ENCODE results near the gene IL23R.

Gene IL23R

GRCh38 chr1:67159233-67159632, 7.0 kb upstream of the IL23R start:
- H3K9me3 ChIP-seq (ENCODE audit: low read length), result no peaks in the 10 kb centered on the region
- H3K27me3 ChIP-seq (ENCODE audit: insufficient read depth, low read length), result no peaks in the 10 kb centered on the region
- no peak overlapping the region for H3K4me3 ChIP-seq (ENCODE audit: low read length)
- H3K4me1 ChIP-seq (ENCODE audit: insufficient read depth, low read length), result no peaks in the 10 kb centered on the region
- no peak overlapping the region for H2AFZ ChIP-seq (ENCODE audit: low read depth, low read length)
- H3K36me3 ChIP-seq (ENCODE audit: insufficient read depth, low read length), result no peaks in the 10 kb centered on the region

GRCh38 chr1:67162954-67163353, 3.3 kb upstream of the IL23R start:
- Histone ChIP-seq H3K36me3 (ENCODE audit: insufficient read depth, low read length) (no peaks in the 10 kb centered on the region), H3K4me3 (ENCODE audit: low read length) (no peak overlapping the region), H2AFZ (ENCODE audit: low read depth, low read length) (no peak overlapping the region), H3K27me3 (ENCODE audit: insufficient read depth, low read length) (no peaks in the 10 kb centered on the region), H3K9me3 (ENCODE audit: low read length) (no peaks in the 10 kb centered on the region), H3K4me1 (ENCODE audit: insufficient read depth, low read length) (peaks cover 6% of the 10 kb centered on the region)

- Histone ChIP-seq H3K9me3 (ENCODE audit: low read length) (no peaks in the 10 kb centered on the region), H2AFZ (ENCODE audit: low read depth, low read length) (no peak overlapping the region), H3K4me3 (ENCODE audit: low read length) (no peak overlapping the region), H3K36me3 (ENCODE audit: insufficient read depth, low read length) (no peaks in the 10 kb centered on the region), H3K4me1 (ENCODE audit: insufficient read depth, low read length) (peaks cover 6% of the 10 kb centered on the region), H3K27me3 (ENCODE audit: insufficient read depth, low read length) (no peaks in the 10 kb centered on the region)
Observed at GRCh38 chr1:67165468-67166041, 699 bp upstream of the IL23R start.

GRCh38 chr1:67169496-67169895, 3.2 kb downstream of the IL23R start:
- Histone ChIP-seq H3K27me3 (ENCODE audit: insufficient read depth, low read length) (no peaks in the 10 kb centered on the region), H2AFZ (ENCODE audit: low read depth, low read length) (no peak overlapping the region), H3K4me1 (ENCODE audit: insufficient read depth, low read length) (peaks cover 6% of the 10 kb centered on the region), H3K9me3 (ENCODE audit: low read length) (no peaks in the 10 kb centered on the region), H3K36me3 (ENCODE audit: insufficient read depth, low read length) (no peaks in the 10 kb centered on the region), H3K4me3 (ENCODE audit: low read length) (no peak overlapping the region)

GRCh38 chr1:67169932-67170331, 3.7 kb downstream of the IL23R start:
- Histone ChIP-seq H3K36me3 (ENCODE audit: insufficient read depth, low read length) (no peaks in the 10 kb centered on the region), H3K9me3 (ENCODE audit: low read length) (no peaks in the 10 kb centered on the region), H3K4me3 (ENCODE audit: low read length) (no peak overlapping the region), H3K4me1 (ENCODE audit: insufficient read depth, low read length) (peaks cover 6% of the 10 kb centered on the region), H2AFZ (ENCODE audit: low read depth, low read length) (no peak overlapping the region), H3K27me3 (ENCODE audit: insufficient read depth, low read length) (no peaks in the 10 kb centered on the region)

- H3K4me3 ChIP-seq (ENCODE audit: low read length), result no peak overlapping the region
- H3K9me3 ChIP-seq (ENCODE audit: low read length), result no peaks in the 10 kb centered on the region
- H3K4me1 ChIP-seq (ENCODE audit: insufficient read depth, low read length), result peaks cover 4% of the 10 kb centered on the region
- H3K27me3 ChIP-seq (ENCODE audit: insufficient read depth, low read length), result no peaks in the 10 kb centered on the region
- no peaks in the 10 kb centered on the region for H3K36me3 ChIP-seq (ENCODE audit: insufficient read depth, low read length)
- H2AFZ ChIP-seq (ENCODE audit: low read depth, low read length), result no peak overlapping the region
Observed at GRCh38 chr1:67170751-67171573, 4.7 kb downstream of the IL23R start.

GRCh38 chr1:67171574-67171955, 5.3 kb downstream of the IL23R start:
- Histone ChIP-seq H3K27me3 (ENCODE audit: insufficient read depth, low read length) (no peaks in the 10 kb centered on the region), H3K36me3 (ENCODE audit: insufficient read depth, low read length) (no peaks in the 10 kb centered on the region), H3K9me3 (ENCODE audit: low read length) (no peaks in the 10 kb centered on the region), H3K4me3 (ENCODE audit: low read length) (no peak overlapping the region), H2AFZ (ENCODE audit: low read depth, low read length) (no peak overlapping the region), H3K4me1 (ENCODE audit: insufficient read depth, low read length) (no peaks in the 10 kb centered on the region)

GRCh38 chr1:67171978-67172377, 5.7 kb downstream of the IL23R start:
- Histone ChIP-seq H3K27me3 (ENCODE audit: insufficient read depth, low read length) (no peaks in the 10 kb centered on the region), H3K9me3 (ENCODE audit: low read length) (no peaks in the 10 kb centered on the region), H3K4me1 (ENCODE audit: insufficient read depth, low read length) (no peaks in the 10 kb centered on the region), H2AFZ (ENCODE audit: low read depth, low read length) (no peak overlapping the region), H3K36me3 (ENCODE audit: insufficient read depth, low read length) (no peaks in the 10 kb centered on the region), H3K4me3 (ENCODE audit: low read length) (no peak overlapping the region)

- no peaks in the 10 kb centered on the region for H3K9me3 ChIP-seq (ENCODE audit: low read length)
- H3K36me3 ChIP-seq (ENCODE audit: insufficient read depth, low read length), result no peaks in the 10 kb centered on the region
- no peaks in the 10 kb centered on the region for H3K4me1 ChIP-seq (ENCODE audit: insufficient read depth, low read length)
- no peaks in the 10 kb centered on the region for H3K27me3 ChIP-seq (ENCODE audit: insufficient read depth, low read length)
- no peak overlapping the region for H2AFZ ChIP-seq (ENCODE audit: low read depth, low read length)
- no peak overlapping the region for H3K4me3 ChIP-seq (ENCODE audit: low read length)
Observed at GRCh38 chr1:67173988-67174387, 7.7 kb downstream of the IL23R start.

- H3K4me3 ChIP-seq (ENCODE audit: low read length), result no peak overlapping the region
- H3K36me3 ChIP-seq (ENCODE audit: insufficient read depth, low read length), result no peaks in the 10 kb centered on the region
- H3K4me1 ChIP-seq (ENCODE audit: insufficient read depth, low read length), result no peaks in the 10 kb centered on the region
- no peak overlapping the region for H2AFZ ChIP-seq (ENCODE audit: low read depth, low read length)
- no peaks in the 10 kb centered on the region for H3K9me3 ChIP-seq (ENCODE audit: low read length)
- H3K27me3 ChIP-seq (ENCODE audit: insufficient read depth, low read length), result no peaks in the 10 kb centered on the region
Observed at GRCh38 chr1:67174716-67175284, 8.5 kb downstream of the IL23R start.

GRCh38 chr1:67175530-67176087, 9.4 kb downstream of the IL23R start:
- H3K36me3 ChIP-seq (ENCODE audit: insufficient read depth, low read length), result no peaks in the 10 kb centered on the region
- H3K9me3 ChIP-seq (ENCODE audit: low read length), result no peaks in the 10 kb centered on the region
- no peaks in the 10 kb centered on the region for H3K27me3 ChIP-seq (ENCODE audit: insufficient read depth, low read length)
- H3K4me1 ChIP-seq (ENCODE audit: insufficient read depth, low read length), result no peaks in the 10 kb centered on the region
- no peak overlapping the region for H3K4me3 ChIP-seq (ENCODE audit: low read length)
- no peak overlapping the region for H2AFZ ChIP-seq (ENCODE audit: low read depth, low read length)

- peaks cover 3% of the 10 kb centered on the region for H3K9me3 ChIP-seq (ENCODE audit: low read length)
- H3K4me1 ChIP-seq (ENCODE audit: insufficient read depth, low read length), result no peaks in the 10 kb centered on the region
- no peak overlapping the region for H2AFZ ChIP-seq (ENCODE audit: low read depth, low read length)
- no peak overlapping the region for H3K4me3 ChIP-seq (ENCODE audit: low read length)
- no peaks in the 10 kb centered on the region for H3K36me3 ChIP-seq (ENCODE audit: insufficient read depth, low read length)
- no peaks in the 10 kb centered on the region for H3K27me3 ChIP-seq (ENCODE audit: insufficient read depth, low read length)
Observed at GRCh38 chr1:67184838-67185421, 18.7 kb downstream of the IL23R start.

GRCh38 chr1:67188137-67188536, 21.9 kb downstream of the IL23R start:
- Histone ChIP-seq H3K36me3 (ENCODE audit: insufficient read depth, low read length) (no peaks in the 10 kb centered on the region), H3K9me3 (ENCODE audit: low read length) (peaks cover 2% of the 10 kb centered on the region), H3K4me3 (ENCODE audit: low read length) (no peak overlapping the region), H2AFZ (ENCODE audit: low read depth, low read length) (no peak overlapping the region), H3K27me3 (ENCODE audit: insufficient read depth, low read length) (no peaks in the 10 kb centered on the region), H3K4me1 (ENCODE audit: insufficient read depth, low read length) (peaks cover 19% of the 10 kb centered on the region)
